ENCODE data around the gene ACTL7A. TPM values are rescaled to one million over a fixed set of nuclear protein-coding genes. Genes with fewer than 3 reads are reported as not detected.
A peak's percentile ranks its signal among the peaks of the same experiment; 100 is the strongest.

ACTL7A gene, protein sequence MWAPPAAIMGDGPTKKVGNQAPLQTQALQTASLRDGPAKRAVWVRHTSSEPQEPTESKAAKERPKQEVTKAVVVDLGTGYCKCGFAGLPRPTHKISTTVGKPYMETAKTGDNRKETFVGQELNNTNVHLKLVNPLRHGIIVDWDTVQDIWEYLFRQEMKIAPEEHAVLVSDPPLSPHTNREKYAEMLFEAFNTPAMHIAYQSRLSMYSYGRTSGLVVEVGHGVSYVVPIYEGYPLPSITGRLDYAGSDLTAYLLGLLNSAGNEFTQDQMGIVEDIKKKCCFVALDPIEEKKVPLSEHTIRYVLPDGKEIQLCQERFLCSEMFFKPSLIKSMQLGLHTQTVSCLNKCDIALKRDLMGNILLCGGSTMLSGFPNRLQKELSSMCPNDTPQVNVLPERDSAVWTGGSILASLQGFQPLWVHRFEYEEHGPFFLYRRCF
- total RNA-seq (2012; rRNA removed), result not detected in 2 replicates

DNA sequence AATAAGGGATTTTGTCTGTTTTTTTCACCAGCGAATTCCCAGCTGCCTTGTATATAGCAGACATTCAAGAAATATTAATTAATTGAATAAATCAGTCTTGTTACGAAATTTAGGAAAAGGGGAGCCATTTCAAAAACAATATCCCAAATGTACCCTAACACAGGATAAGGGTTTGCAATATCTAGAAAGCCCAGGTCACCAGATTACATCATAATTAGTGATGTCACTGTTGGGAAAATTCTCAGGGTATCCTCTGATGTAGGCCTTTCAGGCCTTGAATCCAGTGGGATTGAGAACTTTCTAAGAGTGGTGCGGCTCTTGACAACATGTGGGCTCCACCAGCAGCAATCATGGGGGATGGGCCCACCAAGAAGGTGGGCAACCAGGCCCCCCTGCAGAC, at the start of gene ACTL7A:
ACTL7A (plus strand) TSS at position 270 of the 400 bp plus-strand sequence; CDS start at position 327, 57 bp downstream.
- Histone ChIP-seq H3K4me2 (ENCODE audit: low read length) (no peak within 1 kb of the TSS), H3K4me3 (ENCODE audit: low read length) (no peak within 1 kb of the TSS), H3K4me1 (ENCODE audit: control insufficient read depth, insufficient read depth, low read length) (peaks cover 4% of the 10 kb centered on the region), H3K9me3 (replicated peaks; ENCODE audit: low read length) (no peaks in the 10 kb centered on the region), H3K36me3 (ENCODE audit: insufficient read depth, low read length) (no peaks in the 10 kb centered on the region), H3K9ac (ENCODE audit: low read depth, low read length) (no peak within 1 kb of the TSS), H3K27me3 (ENCODE audit: control insufficient read depth, insufficient read depth, low read length) (no peaks in the 10 kb centered on the region)

DNA sequence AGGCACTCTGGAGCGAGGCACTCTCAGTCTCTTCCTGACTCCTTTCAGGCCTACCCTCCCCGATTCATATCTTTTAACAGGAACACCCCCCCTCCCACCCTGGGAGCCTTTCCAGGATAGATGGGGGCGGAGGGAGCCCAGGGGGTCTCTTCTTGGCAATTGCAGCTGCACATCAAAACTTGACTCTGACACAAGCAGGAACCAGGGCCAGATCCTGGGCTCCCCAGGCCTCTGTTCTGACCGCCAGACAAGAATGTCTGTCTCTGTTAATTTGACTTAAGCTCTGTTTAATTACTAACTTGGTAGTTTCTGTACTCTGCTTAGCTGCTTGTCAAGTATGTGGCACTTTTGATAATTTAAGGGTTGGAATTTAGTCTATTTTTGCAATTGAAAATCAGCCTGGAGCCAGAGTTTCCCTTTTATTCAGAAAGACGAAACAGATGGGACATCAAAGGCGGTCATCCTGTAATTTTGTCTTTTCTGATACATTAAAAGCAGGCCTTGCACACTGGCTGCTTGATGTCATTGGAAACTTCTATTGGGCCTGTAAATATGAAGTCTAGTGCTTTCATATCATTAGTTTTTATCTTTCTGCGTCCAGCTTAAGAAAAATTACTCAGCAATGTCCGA, 49.6 kb upstream of the ACTL7A start:
- Histone ChIP-seq H3K4me2 (ENCODE audit: low read length) (no peak overlapping the region), H3K4me3 (ENCODE audit: low read length) (no peak overlapping the region), H3K36me3 (ENCODE audit: insufficient read depth, low read length) (no peaks in the 10 kb centered on the region), H3K9ac (ENCODE audit: low read depth, low read length) (no peak overlapping the region), H3K4me1 (ENCODE audit: control insufficient read depth, insufficient read depth, low read length) (no peaks in the 10 kb centered on the region), H3K9me3 (replicated peaks; ENCODE audit: low read length) (no peaks in the 10 kb centered on the region), H3K27me3 (ENCODE audit: control insufficient read depth, insufficient read depth, low read length) (peaks cover 9% of the 10 kb centered on the region)

DNA sequence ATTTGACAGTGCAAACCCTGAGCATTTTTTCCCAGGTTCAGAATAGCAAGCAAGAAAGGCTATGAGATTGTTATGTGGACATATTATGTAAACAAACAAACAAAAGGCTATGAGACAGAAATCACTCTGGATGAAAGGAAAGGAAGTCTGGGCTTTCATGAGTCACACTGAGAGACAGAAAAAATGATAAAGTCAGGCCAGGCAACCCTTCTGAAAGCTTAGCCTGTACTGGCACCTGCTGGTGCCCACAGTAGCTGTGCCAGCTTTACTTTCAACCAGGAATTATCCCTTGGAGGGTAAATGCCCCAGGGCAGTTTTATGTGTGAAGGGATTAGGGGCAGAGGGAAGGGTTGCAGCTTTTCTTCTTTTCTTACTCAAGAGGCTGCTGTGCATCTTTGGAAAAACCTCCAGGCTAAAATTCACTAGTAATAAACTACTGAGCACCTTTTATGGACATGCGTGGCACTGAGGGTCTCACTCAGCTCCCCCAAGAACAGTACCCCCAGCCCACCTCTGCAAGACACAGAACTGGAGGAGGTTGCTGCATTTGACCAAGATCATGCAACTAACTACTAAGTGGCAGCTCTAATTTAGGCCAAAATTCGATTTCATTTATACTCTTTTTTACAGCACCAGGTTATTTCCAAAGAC, 48.0 kb upstream of the ACTL7A start:
- no peak overlapping the region for H3K4me3 ChIP-seq (ENCODE audit: low read length)
- no peaks in the 10 kb centered on the region for H3K9me3 ChIP-seq (replicated peaks; ENCODE audit: low read length)
- H3K9ac ChIP-seq (ENCODE audit: low read depth, low read length), result no peak overlapping the region
- no peaks in the 10 kb centered on the region for H3K4me1 ChIP-seq (ENCODE audit: control insufficient read depth, insufficient read depth, low read length)
- no peaks in the 10 kb centered on the region for H3K36me3 ChIP-seq (ENCODE audit: insufficient read depth, low read length)
- peaks cover 8% of the 10 kb centered on the region for H3K27me3 ChIP-seq (ENCODE audit: control insufficient read depth, insufficient read depth, low read length)
- peak overlapping the region; percentile 54 for H3K4me2 ChIP-seq (ENCODE audit: low read length)

DNA sequence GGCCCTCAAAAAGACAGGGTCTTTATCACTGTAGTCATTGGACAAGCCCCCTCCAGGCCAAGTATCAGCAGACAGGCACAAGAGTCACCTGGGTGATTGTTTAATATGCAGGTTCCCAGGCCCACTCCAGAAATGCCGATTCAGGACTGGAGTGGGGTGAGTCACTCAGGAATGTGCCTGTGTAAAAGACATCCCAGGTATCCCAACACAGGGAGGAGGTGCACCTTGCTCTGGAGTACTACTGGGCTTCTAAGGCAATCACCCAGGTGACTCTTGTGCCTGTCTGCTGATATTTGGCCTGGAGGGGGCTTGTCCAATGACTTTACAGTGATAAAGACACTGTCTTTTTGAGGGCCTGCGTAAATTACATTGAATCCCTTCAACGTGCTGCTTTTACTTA, 46.9 kb upstream of the ACTL7A start:
- no peaks in the 10 kb centered on the region for H3K9me3 ChIP-seq (replicated peaks; ENCODE audit: low read length)
- H3K9ac ChIP-seq (ENCODE audit: low read depth, low read length), result no peak overlapping the region
- H3K36me3 ChIP-seq (ENCODE audit: insufficient read depth, low read length), result no peaks in the 10 kb centered on the region
- no peaks in the 10 kb centered on the region for H3K4me1 ChIP-seq (ENCODE audit: control insufficient read depth, insufficient read depth, low read length)
- no peak overlapping the region for H3K4me2 ChIP-seq (ENCODE audit: low read length)
- H3K4me3 ChIP-seq (ENCODE audit: low read length), result no peak overlapping the region
- peaks cover 5% of the 10 kb centered on the region for H3K27me3 ChIP-seq (ENCODE audit: control insufficient read depth, insufficient read depth, low read length)

DNA sequence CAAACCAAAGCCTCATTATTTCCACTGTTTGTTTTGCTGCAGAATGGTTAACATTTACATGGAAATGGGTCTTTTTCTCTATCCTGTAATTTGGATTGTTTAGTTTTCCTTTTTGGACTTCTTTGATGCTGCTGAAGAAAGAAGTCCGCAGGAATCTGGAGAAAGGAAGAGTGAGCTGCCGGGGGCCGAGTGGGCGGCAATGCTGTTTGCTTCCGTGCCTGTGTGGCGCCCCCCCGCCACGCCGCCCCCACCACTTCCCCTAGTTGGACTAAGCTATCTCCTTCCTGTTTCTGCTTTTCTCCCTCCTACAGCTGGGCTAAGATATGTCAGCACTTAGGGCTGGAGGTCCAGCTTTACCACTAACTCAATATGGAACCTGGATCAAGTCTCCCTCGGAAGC, 46.0 kb upstream of the ACTL7A start:
- Histone ChIP-seq H3K36me3 (ENCODE audit: insufficient read depth, low read length) (no peaks in the 10 kb centered on the region), H3K4me3 (ENCODE audit: low read length) (no peak overlapping the region), H3K4me1 (ENCODE audit: control insufficient read depth, insufficient read depth, low read length) (no peaks in the 10 kb centered on the region), H3K4me2 (ENCODE audit: low read length) (no peak overlapping the region), H3K27me3 (ENCODE audit: control insufficient read depth, insufficient read depth, low read length) (no peaks in the 10 kb centered on the region), H3K9me3 (replicated peaks; ENCODE audit: low read length) (no peaks in the 10 kb centered on the region), H3K9ac (ENCODE audit: low read depth, low read length) (no peak overlapping the region)

DNA sequence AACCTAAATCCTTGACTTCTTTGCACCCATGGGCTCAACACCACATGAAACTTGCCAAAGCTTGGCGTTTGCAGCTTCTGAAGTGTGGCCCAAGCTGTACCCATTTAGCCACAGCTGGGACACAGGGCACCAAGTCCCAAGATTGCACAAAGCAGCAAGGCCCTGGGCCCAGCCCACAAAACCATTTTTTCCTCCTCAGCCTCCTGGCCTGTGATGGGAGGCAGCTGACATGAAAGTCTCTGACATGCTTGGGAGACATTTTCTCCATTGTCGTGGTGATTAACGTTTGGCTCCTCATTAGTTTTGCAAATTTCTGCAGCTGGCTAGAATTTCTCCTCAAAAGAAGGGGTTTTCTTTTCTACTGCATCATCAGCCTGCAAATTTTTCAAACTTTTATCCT, 38.2 kb upstream of the ACTL7A start:
- no peaks in the 10 kb centered on the region for H3K4me1 ChIP-seq (ENCODE audit: control insufficient read depth, insufficient read depth, low read length)
- H3K4me2 ChIP-seq (ENCODE audit: low read length), result no peak overlapping the region

DNA sequence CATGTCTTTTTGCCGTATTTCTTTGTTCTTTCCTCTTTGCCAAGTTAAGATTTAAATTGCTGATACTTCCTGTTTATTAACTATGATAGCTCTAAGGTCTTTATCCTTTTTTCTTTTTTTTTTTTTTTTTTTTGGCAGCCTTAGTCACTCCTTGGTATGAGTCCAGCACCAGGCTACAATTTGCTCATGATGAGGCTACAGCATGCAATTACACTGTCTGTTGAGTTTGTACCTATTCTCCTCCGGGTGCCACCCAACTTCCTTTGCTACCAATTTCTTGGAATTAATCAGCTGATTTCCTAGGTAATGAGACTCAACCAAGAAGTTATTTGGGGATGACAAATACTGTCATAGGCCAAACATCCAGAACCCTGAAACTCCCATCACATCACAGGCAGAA, 31.8 kb upstream of the ACTL7A start:
- Histone ChIP-seq H3K27me3 (ENCODE audit: control insufficient read depth, insufficient read depth, low read length) (peaks cover 8% of the 10 kb centered on the region), H3K9ac (ENCODE audit: low read depth, low read length) (no peak overlapping the region), H3K4me3 (ENCODE audit: low read length) (no peak overlapping the region), H3K9me3 (replicated peaks; ENCODE audit: low read length) (no peaks in the 10 kb centered on the region), H3K36me3 (ENCODE audit: insufficient read depth, low read length) (no peaks in the 10 kb centered on the region), H3K4me1 (ENCODE audit: control insufficient read depth, insufficient read depth, low read length) (no peaks in the 10 kb centered on the region), H3K4me2 (ENCODE audit: low read length) (no peak overlapping the region)

More for the DNA sequence above, 38.2 kb upstream of the ACTL7A start:
- Histone ChIP-seq H3K9ac (ENCODE audit: low read depth, low read length) (no peak overlapping the region), H3K36me3 (ENCODE audit: insufficient read depth, low read length) (no peaks in the 10 kb centered on the region), H3K9me3 (replicated peaks; ENCODE audit: low read length) (no peaks in the 10 kb centered on the region), H3K4me3 (ENCODE audit: low read length) (no peak overlapping the region), H3K27me3 (ENCODE audit: control insufficient read depth, insufficient read depth, low read length) (peaks cover 12% of the 10 kb centered on the region)

DNA sequence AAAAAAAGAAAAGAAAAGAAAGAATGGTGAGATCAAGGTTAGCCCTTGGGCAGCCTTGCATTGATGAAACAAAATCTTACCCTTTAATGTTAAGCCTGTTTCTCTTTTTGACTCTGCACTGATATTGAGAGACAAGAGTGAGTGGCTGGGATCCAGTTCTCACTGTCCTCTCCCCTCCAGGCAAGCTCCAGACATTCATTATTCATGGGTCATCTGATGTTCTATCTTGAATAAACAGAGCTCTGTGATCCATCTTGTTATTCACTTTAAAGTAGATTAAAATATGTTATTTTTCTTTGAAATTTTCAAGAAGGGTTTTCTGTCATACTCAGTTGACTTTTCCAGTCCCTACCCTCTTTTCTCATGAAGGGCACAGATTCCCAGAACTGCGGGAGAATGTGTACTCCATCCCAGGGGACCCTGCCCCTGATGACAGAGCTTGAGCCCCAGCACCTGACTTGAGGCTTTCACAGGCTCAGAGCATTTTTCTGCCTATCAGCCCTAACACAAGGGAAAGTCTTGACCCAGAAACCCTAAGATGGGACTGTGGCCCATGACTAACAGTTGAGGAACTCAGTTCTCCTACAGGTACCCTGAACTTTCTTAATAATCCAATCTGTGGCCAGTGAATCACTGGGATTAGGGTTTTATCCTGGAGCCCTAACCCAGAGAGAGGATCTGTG, 30.4 kb upstream of the ACTL7A start:
- no peak overlapping the region for H3K9ac ChIP-seq (ENCODE audit: low read depth, low read length)
- H3K27me3 ChIP-seq (ENCODE audit: control insufficient read depth, insufficient read depth, low read length), result no peaks in the 10 kb centered on the region
- no peaks in the 10 kb centered on the region for H3K36me3 ChIP-seq (ENCODE audit: insufficient read depth, low read length)
- no peak overlapping the region for H3K4me2 ChIP-seq (ENCODE audit: low read length)
- no peaks in the 10 kb centered on the region for H3K9me3 ChIP-seq (replicated peaks; ENCODE audit: low read length)
- H3K4me3 ChIP-seq (ENCODE audit: low read length), result no peak overlapping the region
- no peaks in the 10 kb centered on the region for H3K4me1 ChIP-seq (ENCODE audit: control insufficient read depth, insufficient read depth, low read length)

DNA sequence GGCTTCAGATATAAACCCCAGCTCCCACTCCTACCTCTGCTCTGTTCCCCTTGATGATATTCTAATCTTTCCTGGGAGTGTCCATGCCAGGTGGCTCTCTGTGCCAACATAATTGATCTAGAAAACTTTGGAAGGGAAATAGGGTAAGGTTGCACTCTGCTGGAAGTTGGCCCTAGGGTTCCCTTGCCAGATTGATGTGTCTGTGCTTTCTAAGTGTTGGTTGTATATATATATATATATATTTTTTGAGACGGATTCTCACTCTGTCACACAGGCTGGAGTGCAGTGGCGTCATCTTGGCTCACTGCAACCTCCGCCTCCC, 29.9 kb upstream of the ACTL7A start:
- Histone ChIP-seq H3K9ac (ENCODE audit: low read depth, low read length) (no peak overlapping the region), H3K36me3 (ENCODE audit: insufficient read depth, low read length) (no peaks in the 10 kb centered on the region), H3K4me2 (ENCODE audit: low read length) (no peak overlapping the region), H3K27me3 (ENCODE audit: control insufficient read depth, insufficient read depth, low read length) (no peaks in the 10 kb centered on the region), H3K4me3 (ENCODE audit: low read length) (no peak overlapping the region), H3K9me3 (replicated peaks; ENCODE audit: low read length) (no peaks in the 10 kb centered on the region), H3K4me1 (ENCODE audit: control insufficient read depth, insufficient read depth, low read length) (no peaks in the 10 kb centered on the region)

DNA sequence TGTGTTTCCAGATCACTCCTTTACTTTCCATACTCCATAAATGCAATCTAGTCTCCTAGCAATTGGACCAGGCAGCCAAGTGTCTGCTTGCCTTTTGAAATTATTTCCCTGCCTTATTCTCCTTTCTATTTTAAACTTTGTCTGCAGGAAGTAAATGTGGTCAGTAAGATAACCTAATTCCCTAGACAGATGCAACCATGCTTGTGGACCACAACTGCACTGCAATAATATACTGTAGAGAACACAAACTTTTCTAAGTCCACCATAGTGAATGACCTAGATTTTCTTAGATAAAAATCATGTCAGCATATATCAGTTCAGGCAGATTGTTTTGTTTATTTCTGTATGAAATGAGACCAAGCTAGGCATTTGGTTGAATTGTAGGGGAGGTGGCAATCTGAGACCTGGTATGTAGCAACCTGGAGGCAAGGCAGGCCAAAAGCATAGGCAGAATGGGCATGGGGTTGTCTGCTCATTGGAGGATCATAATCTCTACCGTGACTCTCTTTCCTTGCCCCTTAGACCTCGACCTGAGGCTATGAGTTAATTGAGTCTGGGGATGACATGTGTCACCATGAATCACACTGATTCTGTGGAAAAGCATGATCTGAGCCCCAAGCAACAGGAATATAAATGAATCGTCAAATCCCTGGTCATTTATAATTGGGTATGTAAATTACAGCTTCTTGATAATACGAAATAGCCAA, 27.0 kb upstream of the ACTL7A start:
- H3K9me3 ChIP-seq (replicated peaks; ENCODE audit: low read length), result no peaks in the 10 kb centered on the region
- no peaks in the 10 kb centered on the region for H3K4me1 ChIP-seq (ENCODE audit: control insufficient read depth, insufficient read depth, low read length)
- no peaks in the 10 kb centered on the region for H3K36me3 ChIP-seq (ENCODE audit: insufficient read depth, low read length)
- H3K4me2 ChIP-seq (ENCODE audit: low read length), result no peak overlapping the region
- no peaks in the 10 kb centered on the region for H3K27me3 ChIP-seq (ENCODE audit: control insufficient read depth, insufficient read depth, low read length)
- H3K9ac ChIP-seq (ENCODE audit: low read depth, low read length), result no peak overlapping the region
- H3K4me3 ChIP-seq (ENCODE audit: low read length), result no peak overlapping the region

DNA sequence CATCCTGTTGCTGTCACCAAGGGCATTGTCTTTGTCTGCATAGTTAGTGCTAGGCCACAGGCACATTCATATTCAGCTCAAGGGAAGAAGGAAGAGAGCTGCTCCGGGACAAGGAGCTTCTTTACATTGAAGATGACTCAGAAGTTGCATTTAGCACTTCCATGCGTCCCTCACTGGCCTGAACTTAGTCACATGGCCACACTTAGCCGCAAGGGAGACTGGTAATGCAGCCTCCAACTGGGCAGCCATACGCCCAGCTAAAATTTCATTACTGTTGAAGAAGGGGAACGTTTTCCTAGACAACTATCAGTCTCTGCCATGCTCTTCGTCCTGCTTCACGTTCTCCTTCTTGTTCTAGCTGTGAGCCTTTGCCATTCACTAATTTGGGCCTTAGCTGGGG, 26.2 kb upstream of the ACTL7A start:
- H3K4me2 ChIP-seq (ENCODE audit: low read length), result no peak overlapping the region
- H3K27me3 ChIP-seq (ENCODE audit: control insufficient read depth, insufficient read depth, low read length), result no peaks in the 10 kb centered on the region
- H3K4me1 ChIP-seq (ENCODE audit: control insufficient read depth, insufficient read depth, low read length), result no peaks in the 10 kb centered on the region
- H3K36me3 ChIP-seq (ENCODE audit: insufficient read depth, low read length), result no peaks in the 10 kb centered on the region
- H3K4me3 ChIP-seq (ENCODE audit: low read length), result no peak overlapping the region
- no peak overlapping the region for H3K9ac ChIP-seq (ENCODE audit: low read depth, low read length)
- H3K9me3 ChIP-seq (replicated peaks; ENCODE audit: low read length), result no peaks in the 10 kb centered on the region

Measured in skeletal muscle satellite cell (primary cell).